WTC11 (cell line): ENCODE data around the gene CPNE4.

Experiments used
- ATF6 ChIP-seq: sonication (generic); formaldehyde crosslinking; IDR thresholded peaks from 2 replicates; pipeline ENCODE4 v1.8.1; 2023; ENCODE audit warnings: mild to moderate bottlenecking, missing genetic modification reagents
- CREM ChIP-seq: sonication (generic); formaldehyde crosslinking; IDR thresholded peaks from 2 replicates; pipeline ENCODE4 v1.8.1; 2022; ENCODE audit warnings: mild to moderate bottlenecking, missing genetic modification reagents, moderate library complexity
- ETV6 ChIP-seq: sonication (generic); formaldehyde crosslinking; IDR thresholded peaks from 2 replicates; pipeline ENCODE4 v1.8.1; 2022; ENCODE audit warnings: mild to moderate bottlenecking, missing genetic modification reagents
- SMAD3 ChIP-seq: sonication (generic); formaldehyde crosslinking; IDR thresholded peaks from 2 replicates; pipeline ENCODE4 v1.8.0; 2022; ENCODE audit warnings: missing genetic modification reagents, mild to moderate bottlenecking, borderline replicate concordance
- USF2 ChIP-seq: sonication (generic); formaldehyde crosslinking; IDR thresholded peaks from 2 replicates; pipeline ENCODE4 v1.8.1; 2023; ENCODE audit warnings: mild to moderate bottlenecking, missing genetic modification reagents, moderate library complexity
- ZNF138 ChIP-seq: sonication (generic); formaldehyde crosslinking; conservative IDR thresholded peaks from 2 replicates; pipeline ENCODE4 v1.8.1; 2022; ENCODE audit warnings: mild to moderate bottlenecking, moderate library complexity, missing genetic modification reagents
- TF ChIP-seq, protein P1 (sequence below): fragments of 200-600 bp; IDR thresholded peaks from 2 replicates; pipeline ENCODE4 v1.8.0; 2022; ENCODE audit warnings: antibody characterized with exemption

GRCh38 chr3:131975047-131975446 is 59.8 kb downstream of the CPNE4 start:
- no peak for TF ChIP-seq CREM (CRISPR knock-in tag)
- TF ChIP-seq, protein P1, sequence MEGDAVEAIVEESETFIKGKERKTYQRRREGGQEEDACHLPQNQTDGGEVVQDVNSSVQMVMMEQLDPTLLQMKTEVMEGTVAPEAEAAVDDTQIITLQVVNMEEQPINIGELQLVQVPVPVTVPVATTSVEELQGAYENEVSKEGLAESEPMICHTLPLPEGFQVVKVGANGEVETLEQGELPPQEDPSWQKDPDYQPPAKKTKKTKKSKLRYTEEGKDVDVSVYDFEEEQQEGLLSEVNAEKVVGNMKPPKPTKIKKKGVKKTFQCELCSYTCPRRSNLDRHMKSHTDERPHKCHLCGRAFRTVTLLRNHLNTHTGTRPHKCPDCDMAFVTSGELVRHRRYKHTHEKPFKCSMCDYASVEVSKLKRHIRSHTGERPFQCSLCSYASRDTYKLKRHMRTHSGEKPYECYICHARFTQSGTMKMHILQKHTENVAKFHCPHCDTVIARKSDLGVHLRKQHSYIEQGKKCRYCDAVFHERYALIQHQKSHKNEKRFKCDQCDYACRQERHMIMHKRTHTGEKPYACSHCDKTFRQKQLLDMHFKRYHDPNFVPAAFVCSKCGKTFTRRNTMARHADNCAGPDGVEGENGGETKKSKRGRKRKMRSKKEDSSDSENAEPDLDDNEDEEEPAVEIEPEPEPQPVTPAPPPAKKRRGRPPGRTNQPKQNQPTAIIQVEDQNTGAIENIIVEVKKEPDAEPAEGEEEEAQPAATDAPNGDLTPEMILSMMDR = no peak
- no peak for TF ChIP-seq SMAD3 (CRISPR knock-in tag)
- no peak for TF ChIP-seq ZNF138 (CRISPR knock-in tag)
- no peak for TF ChIP-seq ETV6 (CRISPR knock-in tag)
- TF ChIP-seq USF2 (CRISPR knock-in tag) = no peak
- no peak for TF ChIP-seq ATF6
